ENCODE data around the gene DIPK1B. TPM values are rescaled to one million over a fixed set of nuclear protein-coding genes. Genes with fewer than 3 reads are reported as not detected.
"Not testable (repeated sequence)": the region's sequence is repeated elsewhere in the genome, so short reads cannot be mapped to it uniquely, and the experiment has no call there.

The DIPK1B gene
- total and polyA plus RNA-seq, 9 donors = 14.1 to 25.3 (median 20.3) TPM

- Histone ChIP-seq H3K9me3 (replicated peaks; ENCODE audit: control insufficient read depth, low read depth, low read length) (no peaks in the 10 kb centered on the region), H3K27me3 (ENCODE audit: control insufficient read depth, insufficient read depth, low read length) (peaks cover 3% of the 10 kb centered on the region), H3K27ac (ENCODE audit: low read length) (no peak overlapping the region), H3K4me3 (ENCODE audit: low read length) (no peak overlapping the region), H3K36me3 (ENCODE audit: control insufficient read depth, insufficient read depth, low read length) (peaks cover 3% of the 10 kb centered on the region), H3K4me1 (ENCODE audit: control insufficient read depth, insufficient read depth, low read length) (peaks cover 32% of the 10 kb centered on the region)
- WGBS (ENCODE audit: insufficient coverage) = 82% methylated on average over 4 of the region's 7 CpGs
- no peak for DNase-seq
Observed at GRCh38 chr9:136710543-136710942, 1.8 kb upstream of the DIPK1B start.

DNA sequence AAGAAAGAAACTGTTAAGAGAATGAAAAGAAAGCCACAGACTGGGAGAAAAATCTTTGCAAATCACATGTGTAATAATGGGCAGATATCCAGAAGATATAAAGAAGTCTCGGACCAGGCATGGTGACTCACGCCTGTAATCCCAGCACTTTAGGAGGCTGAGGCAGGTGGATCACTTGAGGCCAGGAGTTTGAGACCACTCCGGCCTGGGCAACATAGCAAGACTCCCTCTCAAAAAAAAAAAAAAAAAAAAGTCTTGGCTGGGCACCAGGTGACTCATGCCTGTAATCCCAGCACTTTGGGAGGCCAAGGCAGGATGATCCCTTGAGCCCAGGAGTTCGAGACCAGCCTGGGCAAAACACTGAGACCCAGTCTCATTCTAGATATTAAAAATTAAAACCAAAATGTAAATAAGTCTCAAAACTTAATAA is 1.1 kb upstream of the DIPK1B start:
- peak; percentile 64 for DNase-seq

DNA sequence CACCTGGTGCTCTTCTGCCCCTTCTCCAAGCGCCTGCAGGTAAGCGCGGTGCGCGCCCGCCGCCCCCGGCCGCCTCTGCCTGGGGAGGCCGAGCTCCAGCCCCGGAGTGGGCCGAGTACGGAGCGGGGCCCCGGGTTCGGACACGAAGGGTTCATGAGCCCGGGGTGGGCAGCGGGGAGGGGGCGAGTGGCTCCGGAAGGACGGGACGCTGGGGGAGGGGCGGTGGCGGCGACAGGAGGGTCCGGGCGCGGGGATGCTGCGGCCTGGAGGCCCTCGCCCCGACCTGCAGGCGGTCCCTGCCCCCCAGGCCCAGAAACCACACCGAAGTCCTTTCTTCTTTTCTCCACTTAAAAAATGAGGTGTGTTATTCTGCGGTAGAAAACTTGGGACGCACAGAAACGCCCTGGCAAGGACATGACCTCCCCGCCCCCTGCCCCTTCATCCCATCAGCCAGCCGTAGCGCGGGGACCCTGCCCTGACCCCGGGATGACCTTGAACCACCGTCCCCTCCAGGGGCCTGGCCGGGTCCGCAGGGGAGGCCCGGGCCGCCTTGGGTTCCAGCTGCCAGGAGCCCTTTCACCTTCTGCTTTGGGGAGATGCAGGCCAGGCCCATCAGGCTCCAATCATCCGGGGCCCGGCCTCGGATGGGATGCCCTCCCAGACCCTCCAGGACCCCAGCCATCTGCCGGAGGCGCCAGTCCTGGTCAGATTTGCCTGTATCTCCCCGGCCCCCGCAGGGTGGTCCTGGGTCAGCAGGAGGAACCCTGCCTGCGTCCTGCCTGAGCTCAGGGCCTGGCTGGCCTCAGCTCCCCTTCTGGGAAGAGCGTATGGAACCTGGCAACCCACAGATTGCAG is 545 bp downstream of the DIPK1B start:
- Histone ChIP-seq H3K27ac (ENCODE audit: low read length) (peak overlapping the region; percentile 26), H3K4me1 (ENCODE audit: control insufficient read depth, insufficient read depth, low read length) (peaks cover 32% of the 10 kb centered on the region), H3K9me3 (replicated peaks; ENCODE audit: control insufficient read depth, low read depth, low read length) (no peaks in the 10 kb centered on the region), H3K27me3 (ENCODE audit: control insufficient read depth, insufficient read depth, low read length) (peaks cover 3% of the 10 kb centered on the region), H3K36me3 (ENCODE audit: control insufficient read depth, insufficient read depth, low read length) (peaks cover 3% of the 10 kb centered on the region), H3K4me3 (ENCODE audit: low read length) (peak overlapping the region; percentile 42)
- 3% methylated on average over 36 of the region's 56 CpGs for WGBS (ENCODE audit: insufficient coverage)
- no peak for DNase-seq

More for the DNA sequence above, 1.1 kb upstream of the DIPK1B start:
- not testable (repeated sequence) for H3K4me3 ChIP-seq (ENCODE audit: low read length); H3K27me3 ChIP-seq (ENCODE audit: control insufficient read depth, insufficient read depth, low read length); H3K36me3 ChIP-seq (ENCODE audit: control insufficient read depth, insufficient read depth, low read length); H3K27ac ChIP-seq (ENCODE audit: low read length); H3K9me3 ChIP-seq (replicated peaks; ENCODE audit: control insufficient read depth, low read depth, low read length)
- no CpG with 5 or more reads among the region's 4 CpGs for WGBS (ENCODE audit: insufficient coverage)
- peaks cover 32% of the 10 kb centered on the region for H3K4me1 ChIP-seq (ENCODE audit: control insufficient read depth, insufficient read depth, low read length)

DNA sequence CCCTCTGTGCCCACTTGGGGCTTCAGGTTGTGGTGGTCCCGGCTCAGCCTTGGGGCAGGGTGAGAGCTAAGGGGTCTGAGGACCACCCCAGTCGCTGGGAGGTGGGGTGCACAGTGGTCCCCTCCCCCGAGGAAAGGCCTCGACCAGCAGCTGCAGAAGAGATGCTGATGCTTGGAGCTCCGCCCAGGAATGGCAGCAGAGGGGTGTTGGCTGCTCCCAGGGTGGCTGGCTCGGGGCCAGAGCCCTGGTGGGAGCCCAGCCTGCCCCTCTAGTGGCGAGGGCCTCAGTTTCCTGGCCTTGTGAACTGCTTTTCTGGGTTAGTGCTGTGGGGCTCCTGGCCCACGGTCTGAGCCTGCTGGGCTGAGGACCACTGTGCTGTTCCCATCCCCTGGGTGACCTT is 1.2 kb downstream of the DIPK1B start:
- Histone ChIP-seq H3K4me1 (ENCODE audit: control insufficient read depth, insufficient read depth, low read length) (peaks cover 32% of the 10 kb centered on the region), H3K27me3 (ENCODE audit: control insufficient read depth, insufficient read depth, low read length) (peaks cover 3% of the 10 kb centered on the region), H3K9me3 (replicated peaks; ENCODE audit: control insufficient read depth, low read depth, low read length) (no peaks in the 10 kb centered on the region), H3K27ac (ENCODE audit: low read length) (peak overlapping the region; percentile 37), H3K4me3 (ENCODE audit: low read length) (peak overlapping the region; percentile 42), H3K36me3 (ENCODE audit: control insufficient read depth, insufficient read depth, low read length) (peaks cover 3% of the 10 kb centered on the region)
- DNase-seq = no peak
- WGBS (ENCODE audit: insufficient coverage) = 34% methylated on average over 8 of the region's 8 CpGs

DNA sequence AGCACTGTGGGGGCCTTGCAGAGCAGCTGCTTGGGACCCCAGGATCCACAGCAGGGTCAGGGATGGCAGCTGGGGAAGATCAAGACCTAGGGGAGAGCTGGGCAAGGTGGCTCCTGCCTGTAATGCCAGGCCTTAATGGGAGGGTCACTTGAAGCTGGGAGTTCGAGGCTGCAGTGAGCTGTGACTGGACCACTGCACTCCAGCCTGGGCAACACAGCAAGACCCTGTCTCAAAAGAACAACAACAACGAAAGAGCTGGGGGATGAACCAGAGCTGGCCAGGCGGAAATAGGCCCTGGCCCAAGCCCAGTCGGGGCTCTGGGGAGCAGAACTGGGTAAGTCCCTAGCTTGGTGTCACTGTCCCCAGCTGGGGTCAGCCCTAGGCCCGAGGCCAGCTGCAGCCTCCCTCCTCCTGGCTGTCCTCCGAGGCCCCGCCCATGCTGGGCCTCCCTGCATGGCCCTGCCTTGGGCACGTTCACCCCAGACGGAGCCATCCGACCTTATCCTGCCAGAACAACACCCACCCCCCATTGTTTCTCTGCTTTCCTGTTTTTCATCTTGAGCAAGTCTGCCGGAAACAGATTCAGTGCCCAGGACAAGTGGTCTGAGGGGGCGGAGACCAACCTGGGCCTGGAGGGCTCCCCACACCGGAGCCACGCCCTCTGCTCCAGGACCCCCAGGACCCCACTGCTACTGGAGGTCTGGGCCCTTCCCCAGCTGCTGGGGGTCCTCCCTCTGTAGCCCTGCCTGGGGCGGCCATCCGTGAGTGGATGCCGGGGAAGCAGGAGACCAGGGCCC is 1.9 kb downstream of the DIPK1B start:
- DNase-seq = no peak
- Histone ChIP-seq H3K36me3 (ENCODE audit: control insufficient read depth, insufficient read depth, low read length) (peaks cover 3% of the 10 kb centered on the region), H3K9me3 (replicated peaks; ENCODE audit: control insufficient read depth, low read depth, low read length) (no peaks in the 10 kb centered on the region), H3K27me3 (ENCODE audit: control insufficient read depth, insufficient read depth, low read length) (peaks cover 3% of the 10 kb centered on the region), H3K4me1 (ENCODE audit: control insufficient read depth, insufficient read depth, low read length) (peaks cover 35% of the 10 kb centered on the region), H3K27ac (ENCODE audit: low read length) (peak overlapping the region; percentile 55), H3K4me3 (ENCODE audit: low read length) (no peak overlapping the region)
- WGBS (ENCODE audit: insufficient coverage) = 47% methylated on average over 14 of the region's 17 CpGs

DNA sequence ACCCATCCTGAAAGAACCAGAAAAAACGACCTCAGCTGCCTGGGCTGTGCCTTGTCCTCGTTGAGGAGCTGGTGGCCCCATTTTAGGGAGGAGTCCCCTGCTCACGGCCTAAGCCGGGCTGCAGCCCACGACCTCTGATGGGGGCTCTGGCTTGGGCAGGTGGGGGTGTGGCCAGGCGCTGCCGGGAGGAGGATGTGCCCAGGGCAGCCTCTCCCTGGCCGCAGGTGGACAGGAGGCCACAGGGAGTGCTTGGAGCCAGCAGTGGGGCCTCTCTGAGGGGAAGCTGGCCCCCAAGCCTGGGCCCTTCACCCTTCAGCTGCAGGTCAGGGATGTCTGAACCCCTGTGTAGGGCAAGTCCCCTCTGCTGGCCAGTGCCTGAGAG is 2.5 kb downstream of the DIPK1B start:
- Histone ChIP-seq H3K4me3 (ENCODE audit: low read length) (no peak overlapping the region), H3K9me3 (replicated peaks; ENCODE audit: control insufficient read depth, low read depth, low read length) (no peaks in the 10 kb centered on the region), H3K36me3 (ENCODE audit: control insufficient read depth, insufficient read depth, low read length) (peaks cover 3% of the 10 kb centered on the region), H3K27me3 (ENCODE audit: control insufficient read depth, insufficient read depth, low read length) (peaks cover 3% of the 10 kb centered on the region), H3K4me1 (ENCODE audit: control insufficient read depth, insufficient read depth, low read length) (peaks cover 41% of the 10 kb centered on the region), H3K27ac (ENCODE audit: low read length) (peak overlapping the region; percentile 55)
- 43% methylated on average over 7 of the region's 8 CpGs for WGBS (ENCODE audit: insufficient coverage)
- no peak for DNase-seq

- Histone ChIP-seq H3K27me3 (ENCODE audit: control insufficient read depth, insufficient read depth, low read length) (no peaks in the 10 kb centered on the region), H3K9me3 (replicated peaks; ENCODE audit: control insufficient read depth, low read depth, low read length) (no peaks in the 10 kb centered on the region), H3K36me3 (ENCODE audit: control insufficient read depth, insufficient read depth, low read length) (peaks cover 22% of the 10 kb centered on the region), H3K4me3 (ENCODE audit: low read length) (no peak overlapping the region), H3K4me1 (ENCODE audit: control insufficient read depth, insufficient read depth, low read length) (peaks cover 59% of the 10 kb centered on the region), H3K27ac (ENCODE audit: low read length) (no peak overlapping the region)
- 96% methylated on average over 8 of the region's 16 CpGs for WGBS (ENCODE audit: insufficient coverage)
- no peak for DNase-seq
Observed at GRCh38 chr9:136717399-136717798, 5.0 kb downstream of the DIPK1B start.

DNA sequence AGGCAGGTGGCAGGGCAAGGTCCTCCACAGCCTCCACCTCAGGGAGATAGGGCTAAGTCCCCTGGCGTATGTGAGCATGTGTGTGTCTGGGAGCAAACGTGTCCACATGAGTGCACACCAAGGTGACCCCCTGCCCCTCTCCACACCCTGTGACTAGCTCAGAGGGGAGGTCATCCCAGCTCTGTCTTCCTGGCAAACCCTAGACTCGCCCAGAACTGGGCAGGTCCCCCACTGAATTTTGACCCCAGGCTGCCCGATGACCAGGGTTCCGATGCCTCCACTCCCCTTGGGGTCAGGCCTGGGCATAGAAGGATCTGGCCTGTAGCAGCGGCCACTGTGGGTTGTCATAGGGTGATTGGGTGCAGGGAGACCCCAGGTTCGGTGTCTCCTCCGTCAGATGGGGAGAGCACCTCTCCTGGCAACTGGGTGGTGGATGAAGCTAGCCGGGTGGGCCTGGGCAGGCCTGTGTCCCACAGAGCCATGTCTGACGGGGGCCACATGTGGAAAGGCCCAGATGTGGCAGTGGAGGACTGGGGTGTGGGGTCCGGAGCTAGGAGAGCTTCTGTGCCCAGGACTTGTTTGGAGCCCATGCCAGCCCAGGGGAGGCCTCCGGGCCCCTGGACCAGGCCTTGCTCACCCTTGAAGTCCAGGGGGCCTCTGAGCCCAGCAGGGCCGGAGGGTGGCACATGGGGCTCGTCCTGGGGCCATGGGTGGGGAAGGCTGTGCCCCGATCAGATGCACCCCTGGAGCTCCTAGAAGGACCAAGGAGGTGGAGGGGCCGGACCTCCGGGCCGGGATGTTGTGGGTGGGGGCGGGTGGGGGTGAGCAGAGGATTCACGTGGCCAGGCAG is 6.2 kb downstream of the DIPK1B start:
- peaks cover 53% of the 10 kb centered on the region for H3K4me1 ChIP-seq (ENCODE audit: control insufficient read depth, insufficient read depth, low read length)

DNA sequence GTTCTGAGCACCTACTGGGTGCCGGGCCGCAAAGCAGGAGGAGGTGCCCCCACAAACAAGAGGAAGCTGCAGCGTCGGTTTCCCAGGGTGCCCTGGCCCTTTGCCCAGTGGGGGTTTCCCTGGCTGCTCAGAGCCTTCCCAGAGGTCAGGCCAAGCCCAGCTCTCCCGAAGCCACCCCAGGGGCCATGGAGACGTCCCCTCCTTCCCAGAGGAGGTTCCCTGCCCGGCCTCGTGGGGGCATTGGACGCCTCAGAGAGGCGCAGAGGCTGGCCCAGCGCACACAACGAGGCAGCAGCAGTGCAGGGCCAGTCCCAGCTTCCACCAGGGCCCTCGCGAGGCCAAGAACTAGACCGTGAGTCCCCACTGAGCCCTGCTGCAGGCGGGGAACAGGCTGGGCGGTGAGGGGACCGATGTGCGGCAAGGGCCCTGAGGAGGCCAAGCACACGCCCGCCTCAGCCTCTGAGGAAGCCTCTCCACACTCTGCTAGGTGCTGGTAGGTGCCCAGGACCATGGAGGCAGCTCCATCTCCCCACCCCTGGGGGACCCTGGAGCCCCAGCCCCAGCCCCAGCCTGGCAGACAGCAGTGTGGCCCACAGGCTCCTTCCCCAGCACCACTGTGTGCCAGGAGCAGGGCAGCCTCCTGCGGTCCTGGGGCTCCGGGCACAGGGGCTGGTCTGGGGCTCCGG is 7.0 kb downstream of the DIPK1B start:
- Histone ChIP-seq H3K4me1 (ENCODE audit: control insufficient read depth, insufficient read depth, low read length) (peaks cover 46% of the 10 kb centered on the region), H3K27ac (ENCODE audit: low read length) (no peak overlapping the region), H3K27me3 (ENCODE audit: control insufficient read depth, insufficient read depth, low read length) (no peaks in the 10 kb centered on the region), H3K36me3 (ENCODE audit: control insufficient read depth, insufficient read depth, low read length) (peaks cover 41% of the 10 kb centered on the region), H3K4me3 (ENCODE audit: low read length) (no peak overlapping the region), H3K9me3 (replicated peaks; ENCODE audit: control insufficient read depth, low read depth, low read length) (no peaks in the 10 kb centered on the region)
- WGBS (ENCODE audit: insufficient coverage) = 64% methylated on average over 17 of the region's 24 CpGs
- DNase-seq = no peak

More for the DNA sequence above, 6.2 kb downstream of the DIPK1B start:
- no peaks in the 10 kb centered on the region for H3K27me3 ChIP-seq (ENCODE audit: control insufficient read depth, insufficient read depth, low read length)
- WGBS (ENCODE audit: insufficient coverage) = 85% methylated on average over 11 of the region's 20 CpGs
- H3K4me3 ChIP-seq (ENCODE audit: low read length) = no peak overlapping the region
- no peaks in the 10 kb centered on the region for H3K9me3 ChIP-seq (replicated peaks; ENCODE audit: control insufficient read depth, low read depth, low read length)
- H3K36me3 ChIP-seq (ENCODE audit: control insufficient read depth, insufficient read depth, low read length) = peaks cover 34% of the 10 kb centered on the region
- DNase-seq = no peak
- no peak overlapping the region for H3K27ac ChIP-seq (ENCODE audit: low read length)
